Measurements from ENCODE around the gene CWC25. TPM values are rescaled to one million over a fixed set of nuclear protein-coding genes. Genes with fewer than 3 reads are reported as not detected.
"Not testable (repeated sequence)": the region's sequence is repeated elsewhere in the genome, so short reads cannot be mapped to it uniquely, and the experiment has no call there.

CWC25 gene
- total RNA-seq, 6 experiments from 2014 or later, result 6.8 to 13.1 (median 9.2) TPM

- Histone ChIP-seq H3K4me1 (peaks cover 0 to 26% (median 7%) of the 10 kb centered on the region in 4 donors), H3K27me3 (no peaks in the 10 kb centered on the region), H3K36me3 (no peaks in the 10 kb centered on the region), H3K9me3 (no peaks in the 10 kb centered on the region), H3K27ac (no peak overlapping the region), H3K4me3 (no peak overlapping the region)
- TF ChIP-seq CTCF (IDR thresholded peaks at IDR 0.05) (no peak), POLR2A (IDR thresholded peaks at IDR 0.05) (no peak)
- intact Hi-C loops (cut with DNase I), result no loop called here
- 98% methylated on average over 5 of the region's 5 CpGs for WGBS (ENCODE audit: insufficient coverage, low coverage, low lambda C conversion rate, missing lambda C conversion rate)
- ATAC-seq, result no peak
- no peak for DNase-seq
Measured at GRCh38 chr17:38794221-38794620, 30.9 kb downstream of the CWC25 start.

GRCh38 chr17:38791162-38791561, 34.0 kb downstream of the CWC25 start:
- no peak overlapping the region for H3K4me3 ChIP-seq
- ATAC-seq, result no peak
- 58% methylated on average over 2 of the region's 5 CpGs for WGBS (ENCODE audit: insufficient coverage, low coverage, low lambda C conversion rate, missing lambda C conversion rate)
- H3K9me3 ChIP-seq, result no peaks in the 10 kb centered on the region
- no peak for DNase-seq
- H3K36me3 ChIP-seq, result peaks cover 0 to 8% (median 4%) of the 10 kb centered on the region in 4 donors
- H3K27ac ChIP-seq, result no peak overlapping the region
- intact Hi-C loops (cut with DNase I), result no loop called here
- no peaks in the 10 kb centered on the region for H3K27me3 ChIP-seq
- no peak for TF ChIP-seq POLR2A (IDR thresholded peaks at IDR 0.05)
- no peak for TF ChIP-seq CTCF (IDR thresholded peaks at IDR 0.05)
- H3K4me1 ChIP-seq, result peaks cover 0 to 1% (median 0%) of the 10 kb centered on the region in 4 donors

GRCh38 chr17:38790148-38790707, 34.9 kb downstream of the CWC25 start:
- H3K27ac ChIP-seq; H3K4me1 ChIP-seq; DNase-seq; ATAC-seq; H3K27me3 ChIP-seq; intact Hi-C loops (cut with DNase I); H3K4me3 ChIP-seq; H3K9me3 ChIP-seq: not testable (repeated sequence)
- H3K36me3 ChIP-seq, result peaks cover 0 to 15% (median 9%) of the 10 kb centered on the region in 4 donors
- 80% methylated on average over 9 of the region's 13 CpGs for WGBS (ENCODE audit: insufficient coverage, low coverage, low lambda C conversion rate, missing lambda C conversion rate)

GRCh38 chr17:38789185-38789584, 35.9 kb downstream of the CWC25 start:
- H3K36me3 ChIP-seq, result peaks cover 0 to 25% (median 15%) of the 10 kb centered on the region in 4 donors
- H3K27ac ChIP-seq, result no peak overlapping the region
- no peak for ATAC-seq
- H3K4me1 ChIP-seq, result no peaks in the 10 kb centered on the region
- intact Hi-C loops (cut with DNase I), result no loop called here
- H3K9me3 ChIP-seq, result no peaks in the 10 kb centered on the region
- 11% methylated on average over 1 of the region's 1 CpG for WGBS (ENCODE audit: insufficient coverage, low coverage, low lambda C conversion rate, missing lambda C conversion rate)
- H3K27me3 ChIP-seq, result no peaks in the 10 kb centered on the region
- TF ChIP-seq CTCF (IDR thresholded peaks at IDR 0.05), result no peak
- no peak for DNase-seq
- H3K4me3 ChIP-seq, result no peak overlapping the region

- H3K9me3 ChIP-seq; H3K4me1 ChIP-seq; H3K27me3 ChIP-seq; DNase-seq; H3K4me3 ChIP-seq; H3K27ac ChIP-seq; intact Hi-C loops (cut with DNase I); ATAC-seq: not testable (repeated sequence)
- H3K36me3 ChIP-seq, result peaks cover 0 to 37% (median 18%) of the 10 kb centered on the region in 4 donors
- WGBS (ENCODE audit: insufficient coverage, low coverage, low lambda C conversion rate, missing lambda C conversion rate), result 94% methylated on average over 4 of the region's 4 CpGs
Measured at GRCh38 chr17:38787999-38788398, 37.1 kb downstream of the CWC25 start.

All from right lobe of liver (tissue), 6 donors.